Gastrocnemius medialis (tissue), 4 donors: ENCODE measurements around the gene ZDHHC11. TPM values are rescaled to one million over a fixed set of nuclear protein-coding genes. Genes with fewer than 3 reads are reported as not detected.

Experiments used
- ATAC-seq, 2 donors: fragments of 150-250 bp; one replicate each; pipeline ENCODE4 v1.9.1; 2016
- DNase-seq, 2 donors: peaks; one replicate each; pipeline ENCODE4 v3.0.0-alpha.2; 2019
- H3K27ac ChIP-seq, 4 donors: fragments of 200-600 bp; sonication (generic); 1 replicate in 1 of 4; 2 replicates in 3 of 4; pipeline ENCODE4 v1.5.1; 2016 to 2018; ENCODE audit warnings: mild to moderate bottlenecking in 2 of 4, moderate library complexity in 1 of 4
- H3K27me3 ChIP-seq, 3 donors: fragments of 200-600 bp; sonication (generic) in 2 of 3; 1 replicate in 1 of 3; 2 replicates in 2 of 3; pipeline versions ENCODE4 v1.5.1 to v1.6.0; 2016 to 2019; ENCODE audit warnings: mild to moderate bottlenecking in 1 of 3, moderate library complexity in 1 of 3
- H3K36me3 ChIP-seq, 2 donors: fragments of 200-600 bp; sonication (generic) in 1 of 2; one replicate each; pipeline ENCODE4 v1.5.1; 2017 to 2018
- H3K4me1 ChIP-seq, 2 donors: fragments of 200-600 bp; sonication (generic) in 1 of 2; one replicate each; pipeline ENCODE4 v1.5.1; 2016 to 2017; ENCODE audit warnings: mild to moderate bottlenecking in 2 of 2
- H3K4me3 ChIP-seq, 4 donors: fragments of 200-600 bp; sonication (generic) in 3 of 4; 1 replicate in 1 of 4; 2 replicates in 3 of 4; pipeline ENCODE4 v1.5.1; 2016 to 2019; ENCODE audit warnings: mild to moderate bottlenecking in 2 of 4
- H3K9me3 ChIP-seq, 3 donors: fragments of 200-600 bp; sonication (generic) in 2 of 3; 1 replicate in 1 of 3; 2 replicates in 2 of 3; pipeline ENCODE4 v1.5.1; 2016 to 2019
- POLR2A ChIP-seq, 2 donors: fragments of 450-650 bp; IDR thresholded peaks; one replicate each; pipeline ENCODE4 v1.6.1; 2017; ENCODE audit warnings: antibody characterized with exemption in 2 of 2, mild to moderate bottlenecking in 2 of 2, moderate library complexity in 2 of 2
- in situ Hi-C, 4 donors: fragments of 200-750 bp; cut with MboI; loops; one replicate each; pipeline versions ENCODE4 v1.15.0 to v1.8.0; 2017; ENCODE audit warnings: low sequenced_read_pairs in 4 of 4
- intact Hi-C: fragments of 100-400 bp; cut with DNase I; formaldehyde crosslinking; loops from one replicate; pipeline ENCODE4 v1.15.1; 2023; ENCODE audit warnings: low total_unique reads
- total RNA-seq, 4 donors: library from RNA; depleted of rRNA; stranded (reverse); fragments of >200 nt; gene quantifications; one replicate each; pipeline versions ENCODE4 v1.1.0 to v1.2.3, GENCODE V29; 2016
- TF ChIP-seq, protein P1 (sequence below), 5 experiments: fragments of 450-650 bp in 3 of 5; fragments of 200-600 bp in 2 of 5; sonication (generic) in 2 of 5; IDR thresholded peaks in 4 of 5; conservative IDR thresholded peaks in 1 of 5; 1 replicate in 4 of 5; 2 replicates in 1 of 5; pipeline ENCODE4 v1.5.1; 2016 to 2019; ENCODE audit warnings: antibody characterized with exemption in 5 of 5, mild to moderate bottlenecking in 3 of 5, moderate library complexity in 3 of 5

The ZDHHC11 gene
- total RNA-seq, 4 donors from 2014 or later = 0.85 to 3.8 (median 2.3) TPM; not detected in 1

DNA sequence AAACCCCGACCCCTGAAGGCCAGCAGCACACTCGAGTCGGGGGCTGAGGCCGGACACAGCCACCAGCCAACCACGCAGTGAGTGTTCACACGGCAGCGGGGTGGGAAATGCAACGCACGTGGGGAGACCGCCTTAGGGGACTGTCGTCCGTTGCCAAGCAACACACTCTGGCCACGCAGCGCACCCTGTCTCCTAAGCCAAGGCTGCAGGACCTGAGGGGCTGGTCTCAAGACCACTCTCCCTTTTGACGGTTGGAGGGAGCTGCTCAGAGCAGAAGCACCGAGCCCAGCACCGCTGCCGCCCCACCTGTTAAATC lies 34.3 kb upstream of the ZDHHC11 start:
- Histone ChIP-seq H3K4me1 (no peaks in the 10 kb centered on the region), H3K27ac (no peak overlapping the region), H3K9me3 (no peaks in the 10 kb centered on the region), H3K27me3 (no peaks in the 10 kb centered on the region), H3K4me3 (no peak overlapping the region), H3K36me3 (peaks cover 0 to 92% of the 10 kb centered on the region in 2 donors)
- TF ChIP-seq, protein P1, sequence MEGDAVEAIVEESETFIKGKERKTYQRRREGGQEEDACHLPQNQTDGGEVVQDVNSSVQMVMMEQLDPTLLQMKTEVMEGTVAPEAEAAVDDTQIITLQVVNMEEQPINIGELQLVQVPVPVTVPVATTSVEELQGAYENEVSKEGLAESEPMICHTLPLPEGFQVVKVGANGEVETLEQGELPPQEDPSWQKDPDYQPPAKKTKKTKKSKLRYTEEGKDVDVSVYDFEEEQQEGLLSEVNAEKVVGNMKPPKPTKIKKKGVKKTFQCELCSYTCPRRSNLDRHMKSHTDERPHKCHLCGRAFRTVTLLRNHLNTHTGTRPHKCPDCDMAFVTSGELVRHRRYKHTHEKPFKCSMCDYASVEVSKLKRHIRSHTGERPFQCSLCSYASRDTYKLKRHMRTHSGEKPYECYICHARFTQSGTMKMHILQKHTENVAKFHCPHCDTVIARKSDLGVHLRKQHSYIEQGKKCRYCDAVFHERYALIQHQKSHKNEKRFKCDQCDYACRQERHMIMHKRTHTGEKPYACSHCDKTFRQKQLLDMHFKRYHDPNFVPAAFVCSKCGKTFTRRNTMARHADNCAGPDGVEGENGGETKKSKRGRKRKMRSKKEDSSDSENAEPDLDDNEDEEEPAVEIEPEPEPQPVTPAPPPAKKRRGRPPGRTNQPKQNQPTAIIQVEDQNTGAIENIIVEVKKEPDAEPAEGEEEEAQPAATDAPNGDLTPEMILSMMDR (IDR thresholded peaks at IDR 0.05 in 4 of 5, conservative IDR thresholded peaks at IDR 0.05 in 1 of 5) = no peak
- no peak for TF ChIP-seq POLR2A (IDR thresholded peaks at IDR 0.05)
- intact Hi-C loops = no loop called here
- DNase-seq = peak in 1 of 2 donors; percentile 3
- ATAC-seq = no peak
- in situ Hi-C loops = no loop called here

- H3K27ac ChIP-seq = no peak overlapping the region
- H3K4me3 ChIP-seq = no peak overlapping the region
- H3K9me3 ChIP-seq = no peaks in the 10 kb centered on the region
- H3K36me3 ChIP-seq = peaks cover 0 to 86% of the 10 kb centered on the region in 2 donors
- in situ Hi-C loops (no loop called here), intact Hi-C loops (no loop called here)
- no peak for TF ChIP-seq POLR2A (IDR thresholded peaks at IDR 0.05)
- TF ChIP-seq, protein P1 (IDR thresholded peaks at IDR 0.05 in 4 of 5, conservative IDR thresholded peaks at IDR 0.05 in 1 of 5) = no peak
- no peaks in the 10 kb centered on the region for H3K4me1 ChIP-seq
- DNase-seq (peak in 1 of 2 donors; percentile 8), ATAC-seq (no peak)
- H3K27me3 ChIP-seq = no peaks in the 10 kb centered on the region
These were observed 33.8 kb upstream of the ZDHHC11 start for GRCh38 chr5:884345-885126.

GRCh38 chr5:883475-884181 lies 32.8 kb upstream of the ZDHHC11 start:
- peaks cover 0 to 77% of the 10 kb centered on the region in 2 donors for H3K36me3 ChIP-seq
- in situ Hi-C loops (no loop called here), intact Hi-C loops (no loop called here)
- no peaks in the 10 kb centered on the region for H3K27me3 ChIP-seq
- H3K9me3 ChIP-seq = no peaks in the 10 kb centered on the region
- ATAC-seq (no peak), DNase-seq (peak in 1 of 2 donors; percentile 6)
- no peak overlapping the region for H3K4me3 ChIP-seq
- TF ChIP-seq, protein P1 (IDR thresholded peaks at IDR 0.05 in 4 of 5, conservative IDR thresholded peaks at IDR 0.05 in 1 of 5) = no peak
- TF ChIP-seq POLR2A (IDR thresholded peaks at IDR 0.05) = no peak
- H3K27ac ChIP-seq = no peak overlapping the region
- no peaks in the 10 kb centered on the region for H3K4me1 ChIP-seq

DNA sequence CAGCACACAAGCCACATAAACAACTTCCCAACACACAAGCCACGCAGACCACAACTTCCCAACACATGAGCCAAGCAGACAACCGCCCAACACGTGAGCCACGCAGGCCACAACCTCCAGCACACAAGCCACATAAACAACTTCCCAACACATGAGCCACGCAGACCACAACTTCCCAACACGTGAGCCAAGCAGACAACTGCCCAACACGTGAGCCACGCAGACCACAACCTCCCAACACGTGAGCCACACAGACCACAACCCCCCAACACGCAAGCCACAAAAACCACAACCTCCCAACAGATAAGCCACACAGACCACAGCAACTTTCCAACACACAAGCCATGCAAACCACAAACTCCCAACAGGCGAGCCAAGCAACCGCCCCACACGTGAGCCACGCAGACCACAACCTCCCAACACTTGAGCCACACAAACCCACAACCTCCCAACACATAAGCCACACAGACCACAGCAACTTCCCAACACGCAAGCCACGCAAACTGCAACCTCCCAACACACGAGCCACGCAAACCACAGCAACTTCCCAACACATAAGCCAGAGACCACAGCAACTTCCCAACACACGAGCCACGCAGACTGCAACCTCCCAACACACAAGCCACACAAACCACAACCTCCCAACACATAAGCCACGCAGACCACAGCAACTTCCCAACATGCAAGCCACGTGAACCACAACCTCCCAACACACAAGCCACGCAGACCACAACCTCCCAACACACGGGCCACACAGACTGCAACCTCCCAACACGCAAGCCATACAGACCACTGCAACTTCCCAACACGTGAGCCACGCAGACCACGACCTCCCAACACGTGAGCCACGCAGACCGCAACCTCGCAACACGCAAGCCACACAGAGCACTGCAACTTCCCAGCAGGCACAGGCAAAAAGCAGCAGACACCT lies 31.7 kb upstream of the ZDHHC11 start:
- DNase-seq (peak in 1 of 2 donors; percentile 3), ATAC-seq (no peak)
- in situ Hi-C loops = no loop called here
- H3K36me3 ChIP-seq = peaks cover 0 to 73% of the 10 kb centered on the region in 2 donors
- intact Hi-C loops = no loop called here
- no peaks in the 10 kb centered on the region for H3K4me1 ChIP-seq
- H3K9me3 ChIP-seq = no peaks in the 10 kb centered on the region
- no peak for TF ChIP-seq POLR2A (IDR thresholded peaks at IDR 0.05)
- TF ChIP-seq, protein P1 (IDR thresholded peaks at IDR 0.05 in 4 of 5, conservative IDR thresholded peaks at IDR 0.05 in 1 of 5) = no peak
- no peak overlapping the region for H3K4me3 ChIP-seq
- no peaks in the 10 kb centered on the region for H3K27me3 ChIP-seq
- H3K27ac ChIP-seq = no peak overlapping the region
